T-helper 1 cell treated with Interleukin-12 subunit alpha and Interleukin-12 subunit beta and Interleukin-4 antibody, amounts not matched to agents 30 ng/mL and 1 ng/mL, for 36 hours (primary cell): ENCODE data around the gene HAUS5. TPM values are rescaled to one million over a fixed set of nuclear protein-coding genes. Genes with fewer than 3 reads are reported as not detected.
"Not testable (repeated sequence)": the region's sequence is repeated elsewhere in the genome, so short reads cannot be mapped to it uniquely, and the experiment has no call there.

Experiments
- intact Hi-C: fragments of 100-400 bp; cut with micrococcal nuclease; formaldehyde crosslinking; loops from one replicate; pipeline ENCODE4 v1.15.1; 2024
- total RNA-seq: library from RNA; stranded (reverse); gene quantifications from 2 replicates; pipeline ENCODE4 v1.2.3, GENCODE V29; 2022

Gene HAUS5
- total RNA-seq, 1 donor from 2014 or later, result 39.7 TPM

GRCh38 chr19:35607170-35607569 is 5.4 kb upstream of the HAUS5 start:
- intact Hi-C loops, result not testable (repeated sequence)

- intact Hi-C loops, result no loop called here
These were observed 4.9 kb upstream of the HAUS5 start for GRCh38 chr19:35607661-35608060.

GRCh38 chr19:35608251-35608650 is 4.3 kb upstream of the HAUS5 start:
- intact Hi-C loops, result no loop called here

- intact Hi-C loops, result no loop called here
These were observed 2.6 kb upstream of the HAUS5 start for GRCh38 chr19:35609851-35610353.

- intact Hi-C loops, result loop anchor here (1.0 kb wide), 10 partner anchors 16 to 146 kb away; partner anchors contain the start of genes COX6B1, LIN37, PROSER3 and TMEM147
These were observed 344 bp upstream of the HAUS5 start for GRCh38 chr19:35612224-35612558.

GRCh38 chr19:35613574-35613973 is 1.0 kb downstream of the HAUS5 start:
- intact Hi-C loops, result no loop called here

- intact Hi-C loops, result no loop called here
These were observed 2.5 kb downstream of the HAUS5 start for GRCh38 chr19:35615036-35615435.

- intact Hi-C loops, result no loop called here
These were observed 6.3 kb downstream of the HAUS5 start for GRCh38 chr19:35618857-35619256.

- intact Hi-C loops, result no loop called here
These were observed 6.9 kb downstream of the HAUS5 start for GRCh38 chr19:35619290-35619923.

GRCh38 chr19:35620001-35620400 is 7.5 kb downstream of the HAUS5 start:
- intact Hi-C loops, result no loop called here

GRCh38 chr19:35621708-35622107 is 9.2 kb downstream of the HAUS5 start:
- intact Hi-C loops, result no loop called here

GRCh38 chr19:35622750-35623149 is 10.2 kb downstream of the HAUS5 start:
- intact Hi-C loops, result no loop called here

- intact Hi-C loops, result no loop called here
These were observed 10.9 kb downstream of the HAUS5 start for GRCh38 chr19:35623327-35624010.

GRCh38 chr19:35628264-35628564 is 15.7 kb downstream of the HAUS5 start:
- intact Hi-C loops, result loop anchor here (1.0 to 5.0 kb wide), 11 partner anchors 16 to 426 kb away; partner anchors contain the start of genes ALKBH6, COX6B1, HAUS5 and KMT2B

GRCh38 chr19:35628565-35629331 is 16.2 kb downstream of the HAUS5 start, which contains the start of gene RBM42:
Gene RBM42 (plus strand): TSS chr19:35629036. CDS start chr19:35629154, 118 bp downstream.
- intact Hi-C loops, result loop anchor here (1.0 to 5.0 kb wide), 11 partner anchors 16 to 426 kb away; partner anchors contain the start of genes ALKBH6, COX6B1, HAUS5 and KMT2B

GRCh38 chr19:35629332-35629633 is 16.7 kb downstream of the HAUS5 start:
- intact Hi-C loops, result loop anchor here (5.0 kb wide), 1 partner anchor 88 kb away; the partner anchor contains the start of gene KMT2B

- intact Hi-C loops, result no loop called here
These were observed 21.3 kb downstream of the HAUS5 start for GRCh38 chr19:35633727-35634440.

- intact Hi-C loops, result no loop called here
These were observed 24.1 kb downstream of the HAUS5 start for GRCh38 chr19:35636651-35637050.

GRCh38 chr19:35637165-35637564 is 24.6 kb downstream of the HAUS5 start:
- intact Hi-C loops, result no loop called here

GRCh38 chr19:35639321-35639639 is 26.7 kb downstream of the HAUS5 start:
- intact Hi-C loops, result no loop called here

GRCh38 chr19:35639863-35640262 is 27.3 kb downstream of the HAUS5 start:
- intact Hi-C loops, result loop anchor here (5.0 to 10.0 kb wide), 2 partner anchors 428 to 575 kb away; partner anchors contain the start of genes ZNF146 and ZNF565
